GM23338 (cell line): ENCODE data around the gene ENOX1.

Experiments
- CREB1 ChIP-seq: fragments of 250-450 bp; sonication (Bioruptor Pico); IDR thresholded peaks from 2 replicates; pipeline ENCODE4 v1.5.0; 2020; ENCODE audit warnings: low read depth, mild to moderate bottlenecking, moderate library complexity
- EZH2 ChIP-seq: fragments of 200-600 bp; sonication (generic); IDR thresholded peaks from one replicate; pipeline ENCODE4 v1.8.0; 2017; ENCODE audit warnings: antibody characterized with exemption, mild to moderate bottlenecking, low read depth; ENCODE audit not compliant: unreplicated experiment
- EZH2phosphoT487 ChIP-seq: fragments of 200-600 bp; sonication (generic); IDR thresholded peaks from one replicate; pipeline ENCODE4 v1.8.1; 2018; ENCODE audit warnings: antibody characterized with exemption; ENCODE audit not compliant: unreplicated experiment
- NANOG ChIP-seq: IDR thresholded peaks from 2 replicates; pipeline ENCODE4 v1.6.1; 2016; ENCODE audit warnings: antibody characterized with exemption, borderline replicate concordance
- POLR2AphosphoS5 ChIP-seq: IDR thresholded peaks from 2 replicates; pipeline ENCODE4 v1.6.1; 2016; ENCODE audit warnings: antibody characterized with exemption, low read depth
- STAT1 ChIP-seq: IDR thresholded peaks from one replicate; pipeline ENCODE4 v1.6.1; 2016; ENCODE audit warnings: antibody characterized with exemption; ENCODE audit not compliant: unreplicated experiment
- ZNF114 ChIP-seq: fragments of 250-450 bp; sonication (Bioruptor Pico); IDR thresholded peaks from 2 replicates; pipeline ENCODE4 v1.5.0; 2020; ENCODE audit warnings: mild to moderate bottlenecking, moderate library complexity
- TF ChIP-seq, protein P1 (sequence below), 2 experiments: fragments of 200-600 bp in 1 of 2; sonication (generic) in 1 of 2; conservative IDR thresholded peaks; 2 replicates each; pipeline versions ENCODE4 v1.5.1 to v1.6.1; 2016 to 2017; ENCODE audit warnings: antibody characterized with exemption in 2 of 2, low read depth in 2 of 2, mild to moderate bottlenecking in 2 of 2, moderate library complexity in 1 of 2
- TF ChIP-seq, protein P2 (sequence below): IDR thresholded peaks from 2 replicates; pipeline ENCODE4 v1.6.1; 2016; ENCODE audit warnings: antibody characterized with exemption
- TF ChIP-seq, protein P3 (sequence below): IDR thresholded peaks from one replicate; pipeline ENCODE4 v1.6.1; 2018; ENCODE audit warnings: antibody characterized with exemption; ENCODE audit not compliant: unreplicated experiment
- TF ChIP-seq, protein P4 (sequence below): fragments of 250-450 bp; sonication (Bioruptor Pico); IDR thresholded peaks from 2 replicates; pipeline ENCODE4 v1.5.0; 2020; ENCODE audit warnings: mild to moderate bottlenecking, moderate library complexity

DNA sequence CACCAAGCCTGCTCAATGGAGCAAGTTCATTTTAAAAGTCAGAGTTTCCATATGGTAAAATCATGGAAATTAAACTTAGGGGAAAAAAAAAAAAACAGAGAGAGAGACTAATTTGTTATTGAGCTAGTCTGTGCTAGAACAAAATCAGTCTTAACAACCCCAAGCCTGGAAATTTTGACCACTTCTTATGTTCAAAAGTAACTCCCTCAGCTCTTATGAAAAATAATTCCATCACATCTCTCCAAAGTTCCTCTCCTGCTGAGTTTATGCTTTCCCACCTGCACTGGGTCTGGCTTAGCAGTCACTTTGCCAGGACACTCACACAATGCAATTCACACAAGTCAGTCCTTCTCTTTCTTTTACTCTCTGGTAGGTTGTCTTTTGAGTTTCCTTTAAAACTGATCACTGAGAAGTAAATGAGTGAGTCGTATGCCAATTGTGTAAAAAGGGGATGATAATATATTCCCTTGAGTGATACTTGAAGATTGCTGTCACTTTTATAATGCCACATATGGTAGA, 92.6 kb downstream of the ENOX1 start:
- TF ChIP-seq, protein P1, sequence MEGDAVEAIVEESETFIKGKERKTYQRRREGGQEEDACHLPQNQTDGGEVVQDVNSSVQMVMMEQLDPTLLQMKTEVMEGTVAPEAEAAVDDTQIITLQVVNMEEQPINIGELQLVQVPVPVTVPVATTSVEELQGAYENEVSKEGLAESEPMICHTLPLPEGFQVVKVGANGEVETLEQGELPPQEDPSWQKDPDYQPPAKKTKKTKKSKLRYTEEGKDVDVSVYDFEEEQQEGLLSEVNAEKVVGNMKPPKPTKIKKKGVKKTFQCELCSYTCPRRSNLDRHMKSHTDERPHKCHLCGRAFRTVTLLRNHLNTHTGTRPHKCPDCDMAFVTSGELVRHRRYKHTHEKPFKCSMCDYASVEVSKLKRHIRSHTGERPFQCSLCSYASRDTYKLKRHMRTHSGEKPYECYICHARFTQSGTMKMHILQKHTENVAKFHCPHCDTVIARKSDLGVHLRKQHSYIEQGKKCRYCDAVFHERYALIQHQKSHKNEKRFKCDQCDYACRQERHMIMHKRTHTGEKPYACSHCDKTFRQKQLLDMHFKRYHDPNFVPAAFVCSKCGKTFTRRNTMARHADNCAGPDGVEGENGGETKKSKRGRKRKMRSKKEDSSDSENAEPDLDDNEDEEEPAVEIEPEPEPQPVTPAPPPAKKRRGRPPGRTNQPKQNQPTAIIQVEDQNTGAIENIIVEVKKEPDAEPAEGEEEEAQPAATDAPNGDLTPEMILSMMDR (conservative IDR thresholded peaks at IDR 0.05; ENCODE audit: low read depth in 2 of 2) = no peak
- TF ChIP-seq POLR2AphosphoS5 (no peak), EZH2phosphoT487 (no peak), EZH2 (no peak), CREB1 (CRISPR knock-in tag) (no peak), STAT1 (no peak), ZNF114 (CRISPR knock-in tag) (no peak), NANOG (no peak)
- TF ChIP-seq, protein P2, sequence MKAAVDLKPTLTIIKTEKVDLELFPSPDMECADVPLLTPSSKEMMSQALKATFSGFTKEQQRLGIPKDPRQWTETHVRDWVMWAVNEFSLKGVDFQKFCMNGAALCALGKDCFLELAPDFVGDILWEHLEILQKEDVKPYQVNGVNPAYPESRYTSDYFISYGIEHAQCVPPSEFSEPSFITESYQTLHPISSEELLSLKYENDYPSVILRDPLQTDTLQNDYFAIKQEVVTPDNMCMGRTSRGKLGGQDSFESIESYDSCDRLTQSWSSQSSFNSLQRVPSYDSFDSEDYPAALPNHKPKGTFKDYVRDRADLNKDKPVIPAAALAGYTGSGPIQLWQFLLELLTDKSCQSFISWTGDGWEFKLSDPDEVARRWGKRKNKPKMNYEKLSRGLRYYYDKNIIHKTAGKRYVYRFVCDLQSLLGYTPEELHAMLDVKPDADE = no peak
- TF ChIP-seq, protein P3, sequence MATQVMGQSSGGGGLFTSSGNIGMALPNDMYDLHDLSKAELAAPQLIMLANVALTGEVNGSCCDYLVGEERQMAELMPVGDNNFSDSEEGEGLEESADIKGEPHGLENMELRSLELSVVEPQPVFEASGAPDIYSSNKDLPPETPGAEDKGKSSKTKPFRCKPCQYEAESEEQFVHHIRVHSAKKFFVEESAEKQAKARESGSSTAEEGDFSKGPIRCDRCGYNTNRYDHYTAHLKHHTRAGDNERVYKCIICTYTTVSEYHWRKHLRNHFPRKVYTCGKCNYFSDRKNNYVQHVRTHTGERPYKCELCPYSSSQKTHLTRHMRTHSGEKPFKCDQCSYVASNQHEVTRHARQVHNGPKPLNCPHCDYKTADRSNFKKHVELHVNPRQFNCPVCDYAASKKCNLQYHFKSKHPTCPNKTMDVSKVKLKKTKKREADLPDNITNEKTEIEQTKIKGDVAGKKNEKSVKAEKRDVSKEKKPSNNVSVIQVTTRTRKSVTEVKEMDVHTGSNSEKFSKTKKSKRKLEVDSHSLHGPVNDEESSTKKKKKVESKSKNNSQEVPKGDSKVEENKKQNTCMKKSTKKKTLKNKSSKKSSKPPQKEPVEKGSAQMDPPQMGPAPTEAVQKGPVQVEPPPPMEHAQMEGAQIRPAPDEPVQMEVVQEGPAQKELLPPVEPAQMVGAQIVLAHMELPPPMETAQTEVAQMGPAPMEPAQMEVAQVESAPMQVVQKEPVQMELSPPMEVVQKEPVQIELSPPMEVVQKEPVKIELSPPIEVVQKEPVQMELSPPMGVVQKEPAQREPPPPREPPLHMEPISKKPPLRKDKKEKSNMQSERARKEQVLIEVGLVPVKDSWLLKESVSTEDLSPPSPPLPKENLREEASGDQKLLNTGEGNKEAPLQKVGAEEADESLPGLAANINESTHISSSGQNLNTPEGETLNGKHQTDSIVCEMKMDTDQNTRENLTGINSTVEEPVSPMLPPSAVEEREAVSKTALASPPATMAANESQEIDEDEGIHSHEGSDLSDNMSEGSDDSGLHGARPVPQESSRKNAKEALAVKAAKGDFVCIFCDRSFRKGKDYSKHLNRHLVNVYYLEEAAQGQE = no peak
- TF ChIP-seq, protein P4, sequence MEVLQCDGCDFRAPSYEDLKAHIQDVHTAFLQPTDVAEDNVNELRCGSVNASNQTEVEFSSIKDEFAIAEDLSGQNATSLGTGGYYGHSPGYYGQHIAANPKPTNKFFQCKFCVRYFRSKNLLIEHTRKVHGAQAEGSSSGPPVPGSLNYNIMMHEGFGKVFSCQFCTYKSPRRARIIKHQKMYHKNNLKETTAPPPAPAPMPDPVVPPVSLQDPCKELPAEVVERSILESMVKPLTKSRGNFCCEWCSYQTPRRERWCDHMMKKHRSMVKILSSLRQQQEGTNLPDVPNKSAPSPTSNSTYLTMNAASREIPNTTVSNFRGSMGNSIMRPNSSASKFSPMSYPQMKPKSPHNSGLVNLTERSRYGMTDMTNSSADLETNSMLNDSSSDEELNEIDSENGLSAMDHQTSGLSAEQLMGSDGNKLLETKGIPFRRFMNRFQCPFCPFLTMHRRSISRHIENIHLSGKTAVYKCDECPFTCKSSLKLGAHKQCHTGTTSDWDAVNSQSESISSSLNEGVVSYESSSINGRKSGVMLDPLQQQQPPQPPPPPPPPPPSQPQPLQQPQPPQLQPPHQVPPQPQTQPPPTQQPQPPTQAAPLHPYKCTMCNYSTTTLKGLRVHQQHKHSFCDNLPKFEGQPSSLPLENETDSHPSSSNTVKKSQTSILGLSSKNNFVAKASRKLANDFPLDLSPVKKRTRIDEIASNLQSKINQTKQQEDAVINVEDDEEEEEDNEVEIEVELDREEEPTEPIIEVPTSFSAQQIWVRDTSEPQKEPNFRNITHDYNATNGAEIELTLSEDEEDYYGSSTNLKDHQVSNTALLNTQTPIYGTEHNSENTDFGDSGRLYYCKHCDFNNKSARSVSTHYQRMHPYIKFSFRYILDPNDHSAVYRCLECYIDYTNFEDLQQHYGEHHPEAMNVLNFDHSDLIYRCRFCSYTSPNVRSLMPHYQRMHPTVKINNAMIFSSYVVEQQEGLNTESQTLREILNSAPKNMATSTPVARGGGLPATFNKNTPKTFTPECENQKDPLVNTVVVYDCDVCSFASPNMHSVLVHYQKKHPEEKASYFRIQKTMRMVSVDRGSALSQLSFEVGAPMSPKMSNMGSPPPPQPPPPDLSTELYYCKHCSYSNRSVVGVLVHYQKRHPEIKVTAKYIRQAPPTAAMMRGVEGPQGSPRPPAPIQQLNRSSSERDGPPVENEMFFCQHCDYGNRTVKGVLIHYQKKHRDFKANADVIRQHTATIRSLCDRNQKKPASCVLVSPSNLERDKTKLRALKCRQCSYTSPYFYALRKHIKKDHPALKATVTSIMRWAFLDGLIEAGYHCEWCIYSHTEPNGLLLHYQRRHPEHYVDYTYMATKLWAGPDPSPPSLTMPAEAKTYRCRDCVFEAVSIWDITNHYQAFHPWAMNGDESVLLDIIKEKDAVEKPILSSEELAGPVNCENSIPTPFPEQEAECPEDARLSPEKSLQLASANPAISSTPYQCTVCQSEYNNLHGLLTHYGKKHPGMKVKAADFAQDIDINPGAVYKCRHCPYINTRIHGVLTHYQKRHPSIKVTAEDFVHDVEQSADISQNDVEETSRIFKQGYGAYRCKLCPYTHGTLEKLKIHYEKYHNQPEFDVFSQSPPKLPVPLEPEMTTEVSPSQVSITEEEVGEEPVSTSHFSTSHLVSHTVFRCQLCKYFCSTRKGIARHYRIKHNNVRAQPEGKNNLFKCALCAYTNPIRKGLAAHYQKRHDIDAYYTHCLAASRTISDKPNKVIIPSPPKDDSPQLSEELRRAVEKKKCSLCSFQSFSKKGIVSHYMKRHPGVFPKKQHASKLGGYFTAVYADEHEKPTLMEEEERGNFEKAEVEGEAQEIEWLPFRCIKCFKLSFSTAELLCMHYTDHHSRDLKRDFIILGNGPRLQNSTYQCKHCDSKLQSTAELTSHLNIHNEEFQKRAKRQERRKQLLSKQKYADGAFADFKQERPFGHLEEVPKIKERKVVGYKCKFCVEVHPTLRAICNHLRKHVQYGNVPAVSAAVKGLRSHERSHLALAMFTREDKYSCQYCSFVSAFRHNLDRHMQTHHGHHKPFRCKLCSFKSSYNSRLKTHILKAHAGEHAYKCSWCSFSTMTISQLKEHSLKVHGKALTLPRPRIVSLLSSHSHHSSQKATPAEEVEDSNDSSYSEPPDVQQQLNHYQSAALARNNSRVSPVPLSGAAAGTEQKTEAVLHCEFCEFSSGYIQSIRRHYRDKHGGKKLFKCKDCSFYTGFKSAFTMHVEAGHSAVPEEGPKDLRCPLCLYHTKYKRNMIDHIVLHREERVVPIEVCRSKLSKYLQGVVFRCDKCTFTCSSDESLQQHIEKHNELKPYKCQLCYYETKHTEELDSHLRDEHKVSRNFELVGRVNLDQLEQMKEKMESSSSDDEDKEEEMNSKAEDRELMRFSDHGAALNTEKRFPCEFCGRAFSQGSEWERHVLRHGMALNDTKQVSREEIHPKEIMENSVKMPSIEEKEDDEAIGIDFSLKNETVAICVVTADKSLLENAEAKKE (CRISPR knock-in tag) = no peak
